Astrocyte (in vitro differentiated cells and primary cell): ENCODE data around the gene RTL10. TPM values are rescaled to one million over a fixed set of nuclear protein-coding genes. Genes with fewer than 3 reads are reported as not detected.

Experiments used
- DNase-seq: peaks from one replicate; pipeline ENCODE4 v3.0.0-alpha.2; 2010; ENCODE audit warnings: low read depth
- FAIRE-seq: peaks from 2 replicates; lab custom pipeline; 2011; peaks lifted over from hg19 to GRCh38; lab: Jason Lieb, UNC
- H2AFZ ChIP-seq: 2 replicates; pipeline ENCODE4 v1.6.0; 2012; ENCODE audit warnings: low read depth, low read length, inconsistent platforms
- H3K27ac ChIP-seq: 2 replicates; pipeline ENCODE4 v1.5.1; 2011; ENCODE audit warnings: low read depth, low read length, inconsistent platforms
- H3K27me3 ChIP-seq: 2 replicates; pipeline ENCODE4 v1.6.0; 2011; ENCODE audit warnings: low read length, inconsistent platforms; ENCODE audit not compliant: insufficient read depth
- H3K36me3 ChIP-seq: 2 replicates; pipeline ENCODE4 v1.5.1; 2011; ENCODE audit warnings: low read length, inconsistent platforms; ENCODE audit not compliant: insufficient read depth
- H3K4me1 ChIP-seq: 2 replicates; pipeline ENCODE4 v1.5.1; 2011; ENCODE audit warnings: low read length, inconsistent platforms; ENCODE audit not compliant: insufficient read depth
- H3K4me2 ChIP-seq: 2 replicates; pipeline ENCODE4 v1.6.0; 2012; ENCODE audit warnings: low read length, inconsistent platforms
- H3K4me3 ChIP-seq: 2 replicates; pipeline ENCODE4 v1.5.1; 2011; ENCODE audit warnings: low read depth, mild to moderate bottlenecking, low read length, inconsistent platforms; ENCODE audit not compliant: insufficient read depth
- H3K79me2 ChIP-seq: 2 replicates; pipeline ENCODE4 v1.6.0; 2012; ENCODE audit warnings: mild to moderate bottlenecking, low read length, inconsistent platforms; ENCODE audit not compliant: insufficient read depth
- H3K9ac ChIP-seq: 2 replicates; pipeline ENCODE4 v1.6.0; 2012; ENCODE audit warnings: mild to moderate bottlenecking, low read length, inconsistent platforms
- H3K9me3 ChIP-seq: 2 replicates; pipeline ENCODE4 v1.5.1; 2012; ENCODE audit warnings: low read depth, mild to moderate bottlenecking, low read length, inconsistent platforms; ENCODE audit not compliant: insufficient read depth
- H4K20me1 ChIP-seq: 2 replicates; pipeline ENCODE4 v1.6.0; 2012; ENCODE audit warnings: low read length, inconsistent platforms; ENCODE audit not compliant: insufficient read depth
- H3K27ac Mint-ChIP-seq: one replicate; pipeline ENCODE4 v1.8.0; 2021; ENCODE audit warnings: mild to moderate bottlenecking, mixed read lengths; ENCODE audit not compliant: unreplicated experiment
- H3K27me3 Mint-ChIP-seq: one replicate; pipeline ENCODE4 v1.8.0; 2021; ENCODE audit warnings: low read depth, mixed read lengths; ENCODE audit not compliant: unreplicated experiment
- H3K36me3 Mint-ChIP-seq: one replicate; pipeline ENCODE4 v1.8.0; 2021; ENCODE audit warnings: low read depth, mixed read lengths; ENCODE audit not compliant: unreplicated experiment
- H3K4me1 Mint-ChIP-seq: one replicate; pipeline ENCODE4 v1.8.0; 2021; ENCODE audit warnings: low read depth, mixed read lengths; ENCODE audit not compliant: unreplicated experiment
- H3K4me3 Mint-ChIP-seq: one replicate; pipeline ENCODE4 v1.8.0; 2021; ENCODE audit warnings: mild to moderate bottlenecking, moderate library complexity, mixed read lengths; ENCODE audit not compliant: unreplicated experiment
- H3K9me3 Mint-ChIP-seq: one replicate; pipeline ENCODE4 v1.8.0; 2021; ENCODE audit warnings: mild to moderate bottlenecking, mixed read lengths; ENCODE audit not compliant: unreplicated experiment
- CTCF ChIP-seq: IDR thresholded peaks from 2 replicates; pipeline ENCODE4 v1.5.1; 2011; ENCODE audit warnings: low read depth, mild to moderate bottlenecking, inconsistent platforms, low read length, moderate library complexity; ENCODE audit not compliant: insufficient read depth
- EZH2 ChIP-seq: IDR thresholded peaks from 2 replicates; pipeline ENCODE4 v1.6.1; 2012; ENCODE audit warnings: mild to moderate bottlenecking, low read length, inconsistent platforms; ENCODE audit not compliant: insufficient read depth
- total RNA-seq: library from RNA; stranded (reverse); gene quantifications from 2 replicates; pipeline ENCODE4 v1.2.1, GENCODE V29; 2021

The RTL10 gene
- total RNA-seq, 1 donor from 2014 or later = 43.0 TPM

- Mint-ChIP-seq H3K4me3 (no peak overlapping the region), H3K9me3 (no peaks in the 10 kb centered on the region), H3K36me3 (peaks cover 4% of the 10 kb centered on the region), H3K27ac (no peak overlapping the region), H3K4me1 (no peaks in the 10 kb centered on the region), H3K27me3 (no peaks in the 10 kb centered on the region)
- Histone ChIP-seq H3K9ac (no peak overlapping the region), H3K9me3 (no peaks in the 10 kb centered on the region), H3K79me2 (no peaks in the 10 kb centered on the region), H3K4me2 (no peak overlapping the region), H3K36me3 (no peaks in the 10 kb centered on the region), H3K27me3 (no peaks in the 10 kb centered on the region), H3K4me1 (no peaks in the 10 kb centered on the region), H4K20me1 (peaks cover 8% of the 10 kb centered on the region), H3K4me3 (no peak overlapping the region), H3K27ac (no peak overlapping the region), H2AFZ (no peak overlapping the region)
- FAIRE-seq (no peak), DNase-seq (no peak)
- TF ChIP-seq CTCF (no peak), EZH2 (no peak)
Measured at GRCh38 chr22:19825904-19826618, 28.6 kb downstream of the RTL10 start.

DNA sequence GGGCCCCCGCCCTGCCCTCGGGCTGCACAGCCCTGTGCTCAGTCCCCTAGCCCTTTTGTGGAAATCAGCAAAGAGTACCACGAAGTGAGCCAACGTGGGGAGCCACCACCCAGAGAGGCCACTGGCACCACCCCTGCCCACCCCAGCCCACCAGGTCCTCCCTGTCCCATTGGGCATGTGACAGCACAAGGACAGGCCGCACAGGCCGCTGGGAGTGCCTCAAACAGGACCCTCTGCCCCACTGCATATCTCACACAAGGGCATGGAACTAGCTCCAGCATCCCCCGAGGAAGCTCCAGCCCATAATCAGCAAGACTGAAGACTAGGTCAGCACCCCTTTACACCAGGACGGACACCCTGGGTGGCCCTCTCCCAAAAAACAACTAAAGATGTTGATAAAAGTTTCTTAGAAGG is 29.7 kb downstream of the RTL10 start:
- Mint-ChIP-seq H3K27me3 (no peaks in the 10 kb centered on the region), H3K4me3 (no peak overlapping the region), H3K36me3 (peaks cover 4% of the 10 kb centered on the region), H3K27ac (no peak overlapping the region), H3K9me3 (no peaks in the 10 kb centered on the region), H3K4me1 (no peaks in the 10 kb centered on the region)
- Histone ChIP-seq H3K9me3 (no peaks in the 10 kb centered on the region), H3K27me3 (no peaks in the 10 kb centered on the region), H3K36me3 (no peaks in the 10 kb centered on the region), H3K79me2 (no peaks in the 10 kb centered on the region), H3K9ac (no peak overlapping the region), H4K20me1 (peaks cover 8% of the 10 kb centered on the region), H3K4me2 (no peak overlapping the region), H2AFZ (no peak overlapping the region), H3K27ac (no peak overlapping the region), H3K4me3 (no peak overlapping the region), H3K4me1 (no peaks in the 10 kb centered on the region)
- no peak for FAIRE-seq
- TF ChIP-seq EZH2 (no peak), CTCF (no peak)
- no peak for DNase-seq
